Naive B cell (primary cell): ENCODE measurements around the gene MCM6. TPM values are rescaled to one million over a fixed set of nuclear protein-coding genes. Genes with fewer than 3 reads are reported as not detected.

Experiments used
- ATAC-seq, 2 donors: fragments of 150-1000 bp; cut with Tn5 transposase; 2 replicates each; pipeline ENCODE4 v1.10.0; 2021; ENCODE audit warnings: low read depth in 2 of 2, mild to moderate bottlenecking in 2 of 2, moderate library complexity in 2 of 2
- DNase-seq: peaks from one replicate; pipeline ENCODE4 v3.0.0; 2022
- H3K27ac Mint-ChIP-seq, 6 donors: one replicate each; pipeline ENCODE4 v1.8.0; 2020 to 2022; ENCODE audit warnings: mild to moderate bottlenecking in 6 of 6, mixed read lengths in 6 of 6, moderate library complexity in 5 of 6, inconsistent platforms in 2 of 6
- H3K27me3 Mint-ChIP-seq, 3 donors: one replicate each; pipeline ENCODE4 v1.8.0; 2021 to 2022; ENCODE audit warnings: mixed read lengths in 3 of 3, mild to moderate bottlenecking in 1 of 3
- H3K36me3 Mint-ChIP-seq, 2 donors: one replicate each; pipeline ENCODE4 v1.8.0; 2020 to 2022; ENCODE audit warnings: mixed read lengths in 2 of 2, inconsistent platforms in 1 of 2, mild to moderate bottlenecking in 1 of 2
- H3K4me1 Mint-ChIP-seq, 3 donors: one replicate each; pipeline ENCODE4 v1.8.0; 2020 to 2022; ENCODE audit warnings: mixed read lengths in 3 of 3, inconsistent platforms in 1 of 3, mild to moderate bottlenecking in 1 of 3, moderate library complexity in 1 of 3
- H3K4me3 Mint-ChIP-seq, 8 donors: one replicate each; pipeline ENCODE4 v1.8.0; 2020 to 2022; ENCODE audit warnings: mild to moderate bottlenecking in 8 of 8, mixed read lengths in 8 of 8, moderate library complexity in 8 of 8, inconsistent platforms in 2 of 8
- H3K9me3 Mint-ChIP-seq, 7 donors: one replicate each; pipeline ENCODE4 v1.8.0; 2020 to 2022; ENCODE audit warnings: mixed read lengths in 7 of 7, mild to moderate bottlenecking in 5 of 7, inconsistent platforms in 2 of 7, moderate library complexity in 1 of 7
- polyA plus RNA-seq, 6 donors: library from polyadenylated mRNA; unstranded; fragments of 300-500 nt; fragmentation: Illumina TruSeq; gene quantifications; one replicate each; pipeline ENCODE4 v1.2.3, GENCODE V29; 2021; ENCODE audit warnings: low read depth in 6 of 6

Gene MCM6
- polyA plus RNA-seq: 1 to 10 TPM; 1.8 to 5.3 (median 2.9) TPM

DNA sequence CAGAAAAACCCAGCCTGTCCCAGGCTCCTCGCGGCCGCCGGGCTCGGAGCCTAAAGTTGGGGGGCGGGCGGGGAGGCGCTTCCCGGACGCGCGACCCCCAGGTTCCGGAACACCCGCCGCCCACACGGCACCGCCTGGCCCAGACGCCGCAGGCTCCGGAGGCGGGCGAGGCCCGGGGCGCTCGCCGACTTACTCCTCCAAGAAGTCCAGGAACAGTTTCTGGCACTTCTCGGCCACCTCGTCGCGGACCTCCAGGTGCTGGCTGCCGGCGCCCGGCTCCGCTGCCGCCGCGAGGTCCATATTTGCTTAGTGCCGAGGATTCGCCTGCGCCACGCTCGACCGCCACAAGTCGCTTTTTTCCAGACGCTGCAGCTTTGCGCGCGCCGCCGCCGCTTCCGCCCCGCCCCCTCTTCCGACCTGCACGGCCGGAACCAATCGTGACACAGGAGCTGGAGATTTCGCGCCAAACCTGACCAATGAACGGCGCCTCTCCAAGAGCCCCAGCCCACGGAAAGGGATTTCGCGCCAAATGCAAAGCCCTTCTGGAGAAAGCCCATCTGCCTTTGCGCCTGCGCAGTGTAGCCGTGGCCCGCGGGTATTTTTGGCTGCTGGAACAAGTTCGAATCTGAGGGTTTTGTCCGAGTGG lies at the start of gene MCM6:
MCM6 (minus strand) TSS at position 378 of the 646 bp plus-strand sequence; CDS start at position 300, 78 bp downstream.
- H3K4me3 Mint-ChIP-seq: peak within 1 kb of the TSS; percentile 89 to 98 (median 96)
- ATAC-seq (peak; percentile 86), DNase-seq (peak; percentile 90)
- peak within 1 kb of the TSS; percentile 86 to 96 (median 95) for H3K27ac Mint-ChIP-seq
- H3K27me3 Mint-ChIP-seq: no peaks in the 10 kb centered on the region
- H3K4me1 Mint-ChIP-seq: peaks cover 21 to 26% (median 25%) of the 10 kb centered on the region in 3 donors
- no peaks in the 10 kb centered on the region for H3K9me3 Mint-ChIP-seq
- no peaks in the 10 kb centered on the region for H3K36me3 Mint-ChIP-seq

DNA sequence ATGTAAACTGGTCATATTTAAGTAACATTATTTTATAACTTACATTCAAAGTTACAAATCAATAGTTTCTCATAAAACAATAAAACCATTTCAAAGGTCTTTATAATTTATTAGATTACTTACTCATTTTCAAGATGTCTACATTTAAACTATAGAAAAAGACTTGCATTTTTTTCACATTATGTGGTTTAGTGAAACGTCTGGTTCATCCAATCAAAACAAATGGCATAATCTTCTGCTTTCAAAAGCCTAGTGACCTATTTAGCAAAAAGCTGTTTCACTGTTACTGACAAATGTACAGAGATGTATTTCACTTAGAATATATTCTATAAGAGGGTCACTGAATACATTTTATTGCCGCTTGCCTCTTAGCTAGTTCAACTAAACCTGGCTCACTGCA lies 49.3 kb upstream of the MCM6 start:
- DNase-seq: no peak
- no peak overlapping the region for H3K4me3 Mint-ChIP-seq
- H3K27me3 Mint-ChIP-seq: no peaks in the 10 kb centered on the region
- H3K36me3 Mint-ChIP-seq: peaks cover 0 to 9% of the 10 kb centered on the region in 2 donors
- ATAC-seq: no peak
- no peaks in the 10 kb centered on the region for H3K4me1 Mint-ChIP-seq
- peak overlapping the region in 1 of 6 donors; percentile 27 for H3K27ac Mint-ChIP-seq
- H3K9me3 Mint-ChIP-seq: no peaks in the 10 kb centered on the region

DNA sequence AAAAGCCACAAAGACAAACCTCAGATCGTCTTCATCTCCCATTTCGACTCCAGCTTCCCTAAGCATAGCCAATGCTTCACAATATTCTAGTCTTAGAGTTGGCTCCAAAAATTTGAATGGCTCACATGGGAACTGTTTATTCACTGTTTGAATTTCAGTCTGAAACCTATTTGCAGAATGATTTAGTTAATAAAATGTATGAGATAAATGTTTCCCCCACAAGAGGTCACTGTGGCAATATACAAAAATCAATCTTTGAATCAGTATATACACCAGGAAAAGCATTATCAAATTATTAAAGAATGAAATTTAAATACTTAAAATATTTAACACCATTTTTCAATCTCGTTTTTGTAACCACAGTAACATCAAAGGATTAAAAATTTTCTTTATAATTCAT lies 40.0 kb upstream of the MCM6 start:
- no peaks in the 10 kb centered on the region for H3K27me3 Mint-ChIP-seq

DNA sequence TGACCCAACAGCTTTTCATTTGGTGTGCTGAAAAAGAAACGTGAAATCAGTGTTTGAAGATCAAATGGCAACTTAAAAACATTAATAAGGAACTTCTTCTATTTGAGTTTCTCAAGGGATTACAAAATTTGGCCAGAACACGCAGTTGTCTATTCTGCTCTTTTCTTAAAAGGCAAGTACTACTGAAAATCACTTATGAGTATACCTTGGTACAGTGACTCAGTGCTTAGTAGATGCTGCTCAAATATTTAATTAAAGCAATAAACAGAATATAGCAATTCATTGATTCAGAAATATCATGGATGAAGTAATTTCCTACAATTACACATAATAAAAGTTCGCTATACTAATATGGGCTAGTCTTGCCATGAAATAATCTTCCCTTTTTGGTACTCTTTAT lies 38.2 kb upstream of the MCM6 start:
- Mint-ChIP-seq H3K9me3 (no peaks in the 10 kb centered on the region), H3K27ac (no peak overlapping the region), H3K4me1 (peaks cover 3 to 6% (median 4%) of the 10 kb centered on the region in 3 donors), H3K4me3 (no peak overlapping the region), H3K27me3 (no peaks in the 10 kb centered on the region), H3K36me3 (peaks cover 0 to 20% of the 10 kb centered on the region in 2 donors)
- no peak for DNase-seq
- ATAC-seq: no peak

More for the DNA sequence above, 40.0 kb upstream of the MCM6 start:
- ATAC-seq (peak; percentile 48 to 70), DNase-seq (peak; percentile 52)
- Mint-ChIP-seq H3K36me3 (peaks cover 0 to 6% of the 10 kb centered on the region in 2 donors), H3K4me3 (no peak overlapping the region), H3K4me1 (peaks cover 3 to 6% (median 4%) of the 10 kb centered on the region in 3 donors), H3K9me3 (no peaks in the 10 kb centered on the region), H3K27ac (peak overlapping the region in 2 of 6 donors; percentile 36 to 75)

DNA sequence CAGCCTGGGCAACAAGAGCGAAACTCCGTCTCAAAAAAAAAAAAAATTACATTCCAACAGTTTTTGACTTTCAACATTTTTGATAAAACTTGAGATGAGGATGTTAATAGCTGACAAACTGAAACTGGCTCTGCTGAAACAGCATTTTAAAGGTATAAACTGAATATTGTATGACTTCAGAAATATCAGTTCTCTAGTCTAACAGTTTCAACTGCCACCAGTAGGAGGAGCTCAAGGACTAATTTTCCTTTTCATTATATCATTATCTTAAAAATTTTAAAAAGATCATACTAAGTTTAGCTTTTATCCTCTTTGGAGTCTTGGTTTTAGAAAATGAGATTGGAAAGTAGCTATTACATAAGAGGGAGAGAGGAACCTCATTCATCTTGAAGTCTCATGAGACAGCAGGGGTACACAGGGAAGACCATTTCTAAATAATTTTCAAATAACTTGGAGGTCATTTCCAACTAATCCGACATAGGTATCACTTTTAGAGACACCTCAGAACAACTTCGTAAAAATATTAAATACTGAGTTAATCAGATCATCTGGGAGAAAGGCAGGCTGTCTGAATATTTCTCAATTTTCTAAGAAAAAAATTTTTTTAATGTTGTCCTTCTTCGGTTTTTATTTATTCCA lies 37.6 kb upstream of the MCM6 start:
- H3K4me1 Mint-ChIP-seq: peaks cover 3 to 6% (median 4%) of the 10 kb centered on the region in 3 donors
- no peaks in the 10 kb centered on the region for H3K9me3 Mint-ChIP-seq
- no peaks in the 10 kb centered on the region for H3K27me3 Mint-ChIP-seq
- DNase-seq: peak; percentile 50
- H3K36me3 Mint-ChIP-seq: peaks cover 0 to 23% of the 10 kb centered on the region in 2 donors
- H3K27ac Mint-ChIP-seq: peak overlapping the region in 3 of 6 donors; percentile 80 to 92 (median 83)
- H3K4me3 Mint-ChIP-seq: no peak overlapping the region
- peak in 1 of 2 donors; percentile 61 for ATAC-seq

DNA sequence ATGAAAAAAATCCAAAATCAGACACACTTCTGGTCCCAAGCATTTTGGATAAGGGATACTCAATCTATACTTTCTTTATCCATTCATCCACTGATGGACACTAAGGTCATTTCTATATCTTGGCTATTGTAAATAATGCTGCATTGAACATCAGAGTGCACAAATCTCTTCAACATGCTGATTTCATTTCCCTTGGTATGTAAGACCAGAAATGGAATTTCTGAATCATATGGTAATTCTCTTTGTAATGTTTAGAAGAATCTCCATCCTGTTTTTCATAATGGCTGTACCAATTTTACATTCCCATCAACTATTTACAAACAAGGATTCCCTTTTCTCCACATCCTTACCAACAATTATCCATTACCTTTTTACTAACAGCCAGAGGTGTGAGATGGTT lies 33.7 kb upstream of the MCM6 start:
- no peaks in the 10 kb centered on the region for H3K27me3 Mint-ChIP-seq
- H3K4me1 Mint-ChIP-seq: peaks cover 0 to 3% (median 0%) of the 10 kb centered on the region in 3 donors
- H3K27ac Mint-ChIP-seq: no peak overlapping the region
- no peaks in the 10 kb centered on the region for H3K9me3 Mint-ChIP-seq
- DNase-seq (no peak), ATAC-seq (no peak)
- H3K4me3 Mint-ChIP-seq: no peak overlapping the region
- peaks cover 0 to 32% of the 10 kb centered on the region in 2 donors for H3K36me3 Mint-ChIP-seq

DNA sequence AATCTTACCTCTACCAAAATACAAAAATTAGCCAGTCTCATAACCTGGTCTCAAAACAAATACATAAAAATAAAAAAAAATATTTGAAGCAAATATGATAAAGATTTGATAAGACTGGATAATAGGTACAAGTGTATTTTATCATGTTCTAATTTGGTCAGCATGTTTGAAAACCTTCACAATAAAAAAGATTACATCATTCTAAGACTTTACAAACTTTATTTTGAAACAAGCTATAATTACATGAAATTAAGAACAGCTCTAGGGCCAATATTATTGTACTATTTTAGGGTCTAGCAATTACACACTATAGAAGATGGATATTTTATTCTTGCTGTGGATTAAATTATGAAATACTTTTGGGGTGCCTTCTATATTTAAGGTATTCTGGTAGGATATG lies 29.4 kb upstream of the MCM6 start:
- ATAC-seq (no peak), DNase-seq (no peak)
- H3K4me1 Mint-ChIP-seq: no peaks in the 10 kb centered on the region
- H3K27me3 Mint-ChIP-seq: no peaks in the 10 kb centered on the region
- no peak overlapping the region for H3K27ac Mint-ChIP-seq
- H3K36me3 Mint-ChIP-seq: peaks cover 0 to 20% of the 10 kb centered on the region in 2 donors
- H3K9me3 Mint-ChIP-seq: no peaks in the 10 kb centered on the region
- no peak overlapping the region for H3K4me3 Mint-ChIP-seq

DNA sequence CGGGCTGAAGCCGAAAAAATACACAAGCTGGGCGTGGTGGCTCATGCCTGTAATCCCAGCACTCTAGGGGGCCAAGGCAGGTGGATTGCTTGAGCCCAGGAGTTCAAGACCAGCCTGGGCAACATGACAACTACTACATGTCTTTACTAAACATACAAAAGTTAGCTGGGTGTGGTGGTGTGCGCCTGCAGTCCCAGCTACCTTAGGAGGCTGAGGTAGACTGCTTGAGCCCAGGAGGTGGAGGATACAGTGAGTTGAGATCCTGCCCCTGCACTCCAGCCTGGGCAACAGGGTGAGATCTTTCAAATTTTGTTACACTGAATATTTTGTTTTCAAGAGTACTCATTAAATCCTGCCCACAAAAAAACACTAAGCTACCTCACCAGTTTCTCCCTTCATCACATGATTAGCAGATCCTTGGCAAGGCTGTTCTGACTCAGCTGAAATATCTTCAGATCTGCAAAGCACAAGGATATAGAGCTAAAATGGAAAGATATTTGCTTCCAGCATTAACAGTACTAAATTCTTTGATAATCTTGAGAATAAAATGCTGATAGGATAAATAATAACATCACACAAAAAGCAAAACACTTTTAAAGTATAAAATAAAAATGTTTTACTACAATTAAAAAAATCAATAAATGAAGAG lies 28.2 kb upstream of the MCM6 start:
- ATAC-seq: no peak
- H3K36me3 Mint-ChIP-seq: peaks cover 0 to 11% of the 10 kb centered on the region in 2 donors
- no peak for DNase-seq

DNA sequence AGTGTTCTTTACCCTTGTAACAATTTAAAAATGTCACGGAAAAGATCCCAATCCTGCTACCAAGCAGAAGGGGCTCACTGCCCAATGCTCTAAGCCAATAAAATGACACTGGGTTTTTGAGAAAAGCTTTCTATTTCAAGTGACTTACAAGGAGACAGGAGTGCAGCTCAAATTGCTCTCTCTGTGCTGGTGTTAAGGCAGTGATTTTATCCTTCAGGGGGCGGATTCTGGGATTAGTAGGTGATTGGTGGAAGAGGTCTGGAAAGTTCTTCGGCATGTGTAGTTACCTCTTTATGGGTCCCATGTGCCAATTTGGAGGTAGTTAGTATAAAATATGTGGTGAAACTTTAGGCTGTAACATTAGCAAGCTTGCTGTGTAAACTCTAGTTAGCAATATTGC lies 27.4 kb upstream of the MCM6 start:
- no peak overlapping the region for H3K27ac Mint-ChIP-seq
- no peaks in the 10 kb centered on the region for H3K9me3 Mint-ChIP-seq
- ATAC-seq: no peak
- no peak for DNase-seq
- no peak overlapping the region for H3K4me3 Mint-ChIP-seq
- no peaks in the 10 kb centered on the region for H3K4me1 Mint-ChIP-seq
- H3K36me3 Mint-ChIP-seq: peaks cover 0 to 8% of the 10 kb centered on the region in 2 donors
- no peaks in the 10 kb centered on the region for H3K27me3 Mint-ChIP-seq

More for the DNA sequence above, 28.2 kb upstream of the MCM6 start:
- no peaks in the 10 kb centered on the region for H3K4me1 Mint-ChIP-seq
- peak overlapping the region in 1 of 6 donors; percentile 68 for H3K27ac Mint-ChIP-seq
- no peaks in the 10 kb centered on the region for H3K9me3 Mint-ChIP-seq
- no peak overlapping the region for H3K4me3 Mint-ChIP-seq
- H3K27me3 Mint-ChIP-seq: no peaks in the 10 kb centered on the region

DNA sequence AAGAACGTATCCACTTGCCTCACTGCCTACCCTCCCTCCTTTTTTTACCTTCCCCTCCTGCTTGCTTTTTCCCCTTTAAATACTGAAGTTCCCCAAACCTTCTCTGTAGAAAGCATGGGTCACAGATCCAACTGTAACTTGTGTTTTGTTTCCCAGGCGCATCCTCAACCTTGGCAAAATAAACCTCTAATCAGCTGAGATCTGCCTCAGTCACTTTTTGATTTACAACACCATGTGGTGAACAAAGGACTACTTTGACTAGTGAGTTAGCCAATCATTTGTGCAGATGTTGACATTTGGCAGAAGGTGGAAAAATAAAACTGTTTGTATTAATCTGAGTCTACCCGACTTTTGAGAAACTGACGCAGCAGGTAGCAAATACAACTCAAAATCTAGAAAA lies 23.3 kb upstream of the MCM6 start:
- Mint-ChIP-seq H3K9me3 (no peaks in the 10 kb centered on the region), H3K27ac (no peak overlapping the region), H3K4me3 (no peak overlapping the region), H3K36me3 (no peaks in the 10 kb centered on the region), H3K27me3 (no peaks in the 10 kb centered on the region), H3K4me1 (no peaks in the 10 kb centered on the region)
- DNase-seq (no peak), ATAC-seq (no peak)

DNA sequence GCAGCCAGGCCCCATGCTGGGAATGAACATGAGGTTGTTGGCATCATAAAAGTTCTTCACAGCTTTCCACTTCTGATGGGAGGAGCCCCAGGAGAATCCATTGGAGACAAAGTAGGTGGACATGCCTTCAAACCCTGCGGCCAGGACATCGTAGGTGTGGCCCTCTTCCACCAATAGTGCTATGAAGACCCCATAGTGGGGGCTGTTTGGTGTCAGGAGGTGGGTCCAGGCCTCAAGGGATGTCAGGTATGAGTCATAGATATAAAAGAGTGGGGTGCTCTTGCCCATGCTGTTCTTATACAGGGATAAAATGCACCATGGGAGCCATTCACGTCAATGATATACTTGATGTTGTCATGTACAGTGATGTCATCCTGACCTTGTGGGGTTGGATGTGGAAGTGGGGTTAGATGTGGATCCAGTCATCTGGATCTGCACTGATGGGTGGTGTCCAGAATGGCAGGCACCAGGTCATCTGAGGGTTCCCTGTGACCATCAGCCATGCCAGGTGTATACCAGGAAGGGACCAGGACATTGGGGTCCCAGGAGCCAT lies 22.1 kb upstream of the MCM6 start:
- Mint-ChIP-seq H3K36me3 (no peaks in the 10 kb centered on the region), H3K9me3 (no peaks in the 10 kb centered on the region), H3K27me3 (no peaks in the 10 kb centered on the region), H3K27ac (peak overlapping the region in 1 of 6 donors; percentile 43), H3K4me1 (no peaks in the 10 kb centered on the region), H3K4me3 (no peak overlapping the region)
- no peak for DNase-seq
- ATAC-seq: no peak

DNA sequence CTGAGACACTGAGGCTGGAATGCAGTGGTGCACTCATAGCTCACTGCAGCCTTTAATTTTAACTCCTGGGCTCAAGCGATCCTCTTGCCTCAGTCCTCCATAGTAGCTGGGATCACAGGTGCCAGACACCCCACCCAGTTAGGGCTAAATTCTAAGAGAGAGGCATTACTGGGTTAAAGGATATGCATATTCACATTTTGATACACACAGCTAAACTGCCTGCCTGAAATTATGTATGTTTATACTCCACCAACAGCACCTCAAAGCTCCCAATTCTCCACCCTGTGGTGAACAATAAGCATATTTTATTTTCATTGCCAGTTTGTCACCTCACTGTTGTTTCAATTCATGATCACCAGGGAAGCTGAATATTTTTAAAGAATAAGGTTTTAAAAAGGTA lies 18.7 kb upstream of the MCM6 start:
- Mint-ChIP-seq H3K27me3 (no peaks in the 10 kb centered on the region), H3K9me3 (no peaks in the 10 kb centered on the region), H3K27ac (no peak overlapping the region), H3K4me1 (no peaks in the 10 kb centered on the region), H3K4me3 (no peak overlapping the region), H3K36me3 (no peaks in the 10 kb centered on the region)
- no peak for ATAC-seq
- DNase-seq: no peak

DNA sequence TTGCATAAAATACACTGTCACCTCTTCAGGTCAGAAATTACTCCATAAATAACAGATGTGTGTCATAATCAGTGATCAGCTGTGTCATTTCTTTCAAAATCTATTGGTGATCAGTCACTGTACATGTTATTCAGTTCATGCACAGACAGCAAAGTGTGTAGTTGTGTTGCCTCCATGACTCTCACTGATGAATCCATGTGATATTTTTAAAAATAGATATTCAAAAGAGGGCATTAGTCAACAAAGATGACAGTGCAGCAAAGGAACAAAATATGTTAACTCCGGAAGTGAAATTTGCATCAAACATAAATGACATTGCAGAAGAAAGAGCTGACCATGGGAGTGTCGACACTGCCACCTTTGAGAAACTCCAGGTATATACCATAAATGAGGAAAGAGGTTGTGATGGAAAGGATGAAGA lies 17.1 kb upstream of the MCM6 start:
- Mint-ChIP-seq H3K27ac (no peak overlapping the region), H3K27me3 (no peaks in the 10 kb centered on the region), H3K9me3 (peaks cover 0 to 7% (median 0%) of the 10 kb centered on the region in 7 donors), H3K4me1 (no peaks in the 10 kb centered on the region), H3K36me3 (no peaks in the 10 kb centered on the region), H3K4me3 (no peak overlapping the region)
- ATAC-seq (no peak), DNase-seq (no peak)
